ENCODE data around the gene HEATR5A.
"Not testable (repeated sequence)": the region's sequence is repeated elsewhere in the genome, so short reads cannot be mapped to it uniquely, and the experiment has no call there.

HEATR5A gene

GRCh38 chr14:31320216-31320615 is 100.1 kb downstream of the HEATR5A start:
- TF ChIP-seq, protein P1, sequence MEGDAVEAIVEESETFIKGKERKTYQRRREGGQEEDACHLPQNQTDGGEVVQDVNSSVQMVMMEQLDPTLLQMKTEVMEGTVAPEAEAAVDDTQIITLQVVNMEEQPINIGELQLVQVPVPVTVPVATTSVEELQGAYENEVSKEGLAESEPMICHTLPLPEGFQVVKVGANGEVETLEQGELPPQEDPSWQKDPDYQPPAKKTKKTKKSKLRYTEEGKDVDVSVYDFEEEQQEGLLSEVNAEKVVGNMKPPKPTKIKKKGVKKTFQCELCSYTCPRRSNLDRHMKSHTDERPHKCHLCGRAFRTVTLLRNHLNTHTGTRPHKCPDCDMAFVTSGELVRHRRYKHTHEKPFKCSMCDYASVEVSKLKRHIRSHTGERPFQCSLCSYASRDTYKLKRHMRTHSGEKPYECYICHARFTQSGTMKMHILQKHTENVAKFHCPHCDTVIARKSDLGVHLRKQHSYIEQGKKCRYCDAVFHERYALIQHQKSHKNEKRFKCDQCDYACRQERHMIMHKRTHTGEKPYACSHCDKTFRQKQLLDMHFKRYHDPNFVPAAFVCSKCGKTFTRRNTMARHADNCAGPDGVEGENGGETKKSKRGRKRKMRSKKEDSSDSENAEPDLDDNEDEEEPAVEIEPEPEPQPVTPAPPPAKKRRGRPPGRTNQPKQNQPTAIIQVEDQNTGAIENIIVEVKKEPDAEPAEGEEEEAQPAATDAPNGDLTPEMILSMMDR (IDR thresholded peaks at IDR 0.05) = no peak
- no peaks in the 10 kb centered on the region for H3K9me3 ChIP-seq
- H3K4me1 ChIP-seq (ENCODE audit: control insufficient read depth in 1 of 2, insufficient read depth in 1 of 2, low read depth in 1 of 2, low read length in 1 of 2) = no peaks in the 10 kb centered on the region
- H3K27me3 ChIP-seq = no peaks in the 10 kb centered on the region
- H3K4me3 ChIP-seq (ENCODE audit: low read depth in 1 of 2, low read length in 1 of 2) = no peak overlapping the region
- peaks cover 90% of the 10 kb centered on the region for H3K36me3 ChIP-seq
- H3K27ac ChIP-seq = no peak overlapping the region

DNA sequence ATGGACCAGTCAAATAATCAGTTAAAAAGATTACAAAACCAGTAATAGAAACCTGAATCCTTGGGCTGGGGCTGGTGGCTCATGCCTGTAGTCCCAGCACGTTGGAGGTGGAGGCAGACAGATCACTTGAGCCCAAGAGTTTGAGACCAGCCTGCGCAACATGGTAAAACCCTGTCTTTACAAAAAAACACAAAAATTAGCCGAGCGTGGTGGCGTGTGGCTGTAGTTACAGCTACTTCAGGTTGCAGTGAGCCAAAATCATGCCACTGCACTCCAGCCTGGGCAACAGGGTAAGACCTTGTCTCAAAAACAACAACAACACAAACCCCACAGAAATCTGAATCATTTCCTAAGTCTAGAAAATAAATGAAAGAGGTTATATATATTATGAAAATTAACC is 100.6 kb downstream of the HEATR5A start:
- no peaks in the 10 kb centered on the region for H3K9me3 ChIP-seq
- TF ChIP-seq, protein P1 (IDR thresholded peaks at IDR 0.05) = no peak
- no peak overlapping the region for H3K27ac ChIP-seq
- H3K36me3 ChIP-seq = peaks cover 94% of the 10 kb centered on the region
- H3K4me3 ChIP-seq (ENCODE audit: low read depth in 1 of 2, low read length in 1 of 2) = no peak overlapping the region
- no peaks in the 10 kb centered on the region for H3K4me1 ChIP-seq (ENCODE audit: control insufficient read depth in 1 of 2, insufficient read depth in 1 of 2, low read depth in 1 of 2, low read length in 1 of 2)
- H3K27me3 ChIP-seq = no peaks in the 10 kb centered on the region

DNA sequence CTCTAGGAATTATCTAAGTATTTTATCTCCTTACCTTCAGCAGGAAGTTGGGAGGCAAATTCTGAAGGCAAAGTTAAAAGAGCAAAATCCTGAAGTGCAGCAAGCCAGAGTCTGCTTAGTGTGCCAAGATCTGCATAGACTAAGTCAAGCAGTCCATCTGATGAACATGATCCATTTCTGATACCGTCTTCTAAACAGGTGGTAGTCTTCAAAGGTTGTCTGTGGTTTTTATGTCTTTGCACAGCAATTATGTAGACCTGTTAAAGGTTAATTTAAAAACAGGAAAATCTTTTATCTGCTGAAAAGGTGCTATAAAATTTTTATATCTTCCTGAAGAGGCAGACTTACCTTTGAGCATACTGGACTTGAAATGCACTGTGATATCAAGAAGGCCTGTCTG is 107.4 kb downstream of the HEATR5A start:
- no peaks in the 10 kb centered on the region for H3K27me3 ChIP-seq
- TF ChIP-seq, protein P1 (IDR thresholded peaks at IDR 0.05) = no peak
- peaks cover 98% of the 10 kb centered on the region for H3K36me3 ChIP-seq
- no peaks in the 10 kb centered on the region for H3K9me3 ChIP-seq
- H3K4me1 ChIP-seq (ENCODE audit: control insufficient read depth in 1 of 2, insufficient read depth in 1 of 2, low read depth in 1 of 2, low read length in 1 of 2) = no peaks in the 10 kb centered on the region
- H3K27ac ChIP-seq = no peak overlapping the region
- H3K4me3 ChIP-seq (ENCODE audit: low read depth in 1 of 2, low read length in 1 of 2) = no peak overlapping the region

DNA sequence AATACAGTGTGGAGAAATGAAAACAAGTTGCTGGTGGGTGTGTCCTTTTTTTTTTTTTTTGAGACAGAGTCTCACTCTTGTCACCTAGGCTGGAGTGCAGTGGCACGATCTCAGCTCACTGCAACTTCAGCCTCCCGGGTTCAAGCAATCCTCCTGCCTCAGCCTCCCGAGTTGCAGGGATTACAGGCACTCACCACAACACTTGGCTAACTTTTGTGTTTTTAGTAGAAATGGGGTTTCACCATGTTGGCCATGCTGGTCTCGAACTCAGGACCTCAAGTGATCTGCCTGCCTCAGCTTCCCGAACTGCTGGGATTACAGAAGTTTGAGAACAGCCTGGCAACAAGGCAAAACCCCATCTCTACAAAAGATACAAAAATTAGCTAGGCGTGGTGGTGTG is 108.0 kb downstream of the HEATR5A start:
- H3K36me3 ChIP-seq = peaks cover 98% of the 10 kb centered on the region
- H3K27ac ChIP-seq; H3K27me3 ChIP-seq; H3K4me3 ChIP-seq (ENCODE audit: low read depth in 1 of 2, low read length in 1 of 2); H3K9me3 ChIP-seq; H3K4me1 ChIP-seq (ENCODE audit: control insufficient read depth in 1 of 2, insufficient read depth in 1 of 2, low read depth in 1 of 2, low read length in 1 of 2): not testable (repeated sequence)

GRCh38 chr14:31307618-31308017 is 112.7 kb downstream of the HEATR5A start:
- Histone ChIP-seq H3K36me3 (peaks cover 100% of the 10 kb centered on the region), H3K27ac (no peak overlapping the region)
- TF ChIP-seq, protein P1 (IDR thresholded peaks at IDR 0.05) = no peak

DNA sequence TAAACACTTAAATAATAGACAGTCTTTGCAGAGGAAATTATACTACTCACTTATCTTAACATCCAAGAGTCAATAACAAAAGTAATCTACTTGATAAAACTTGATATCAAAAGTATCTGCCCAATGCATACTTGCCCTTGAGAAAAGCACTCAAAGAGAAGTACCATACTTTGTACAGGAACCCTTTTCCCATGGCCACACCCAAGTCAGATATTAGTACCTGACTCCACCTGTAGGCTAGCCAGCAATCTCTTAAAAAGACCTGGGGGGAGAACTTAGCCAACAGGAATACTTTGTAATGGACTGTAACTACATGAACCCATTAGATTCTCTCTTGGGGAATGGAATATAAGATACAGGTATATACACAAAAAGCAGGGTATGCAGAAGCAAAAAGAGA is 113.2 kb downstream of the HEATR5A start:
- TF ChIP-seq, protein P1 (IDR thresholded peaks at IDR 0.05) = no peak
- Histone ChIP-seq H3K27ac (no peak overlapping the region), H3K36me3 (peaks cover 100% of the 10 kb centered on the region), H3K27me3 (no peaks in the 10 kb centered on the region), H3K9me3 (no peaks in the 10 kb centered on the region), H3K4me1 (ENCODE audit: control insufficient read depth in 1 of 2, insufficient read depth in 1 of 2, low read depth in 1 of 2, low read length in 1 of 2) (no peaks in the 10 kb centered on the region), H3K4me3 (ENCODE audit: low read depth in 1 of 2, low read length in 1 of 2) (no peak overlapping the region)

More at GRCh38 chr14:31307618-31308017, 112.7 kb downstream of the HEATR5A start:
- Histone ChIP-seq H3K9me3 (no peaks in the 10 kb centered on the region), H3K27me3 (no peaks in the 10 kb centered on the region), H3K4me3 (ENCODE audit: low read depth in 1 of 2, low read length in 1 of 2) (no peak overlapping the region), H3K4me1 (ENCODE audit: control insufficient read depth in 1 of 2, insufficient read depth in 1 of 2, low read depth in 1 of 2, low read length in 1 of 2) (no peaks in the 10 kb centered on the region)
